VCaP (cell line): ENCODE results near the gene NEGR1.

Source experiments
- H3K27ac ChIP-seq: fragments of 450-650 bp; 2 replicates; pipeline ENCODE4 v1.5.1; 2017
- CTCF ChIP-seq: fragments of 450-650 bp; conservative IDR thresholded peaks from 2 replicates; pipeline ENCODE4 v1.5.1; 2017; ENCODE audit warnings: mild to moderate bottlenecking, moderate library complexity

The NEGR1 gene

GRCh38 chr1:71839876-71840275 lies 442.5 kb downstream of the NEGR1 start:
- no peak overlapping the region for H3K27ac ChIP-seq
- no peak for TF ChIP-seq CTCF

- TF ChIP-seq CTCF = no peak
- no peak overlapping the region for H3K27ac ChIP-seq
Measured at GRCh38 chr1:71836904-71837303, 445.4 kb downstream of the NEGR1 start.

- no peak overlapping the region for H3K27ac ChIP-seq
- TF ChIP-seq CTCF = no peak
Measured at GRCh38 chr1:71835442-71835813, 446.9 kb downstream of the NEGR1 start.

- no peak overlapping the region for H3K27ac ChIP-seq
- TF ChIP-seq CTCF = no peak
Measured at GRCh38 chr1:71834601-71835441, 447.5 kb downstream of the NEGR1 start.

GRCh38 chr1:71831646-71832045 lies 450.7 kb downstream of the NEGR1 start:
- no peak overlapping the region for H3K27ac ChIP-seq
- TF ChIP-seq CTCF = no peak

- no peak for TF ChIP-seq CTCF
- no peak overlapping the region for H3K27ac ChIP-seq
Measured at GRCh38 chr1:71829346-71829745, 453.0 kb downstream of the NEGR1 start.

- H3K27ac ChIP-seq = no peak overlapping the region
- no peak for TF ChIP-seq CTCF
Measured at GRCh38 chr1:71828431-71829012, 453.8 kb downstream of the NEGR1 start.
